K562 treated with DMSO at 1 percent for 24 hours (cell line): Measurements from ENCODE around the gene EFCAB14. TPM values are rescaled to one million over a fixed set of nuclear protein-coding genes. Genes with fewer than 3 reads are reported as not detected.

Experiments used
- total RNA-seq: library from RNA; unstranded; fragments of 300-600 nt; gene quantifications from 2 replicates; pipeline ENCODE4 v1.2.3, GENCODE V29; 2022; ENCODE audit warnings: low read depth; ENCODE audit not compliant: insufficient read depth

Gene EFCAB14, protein sequence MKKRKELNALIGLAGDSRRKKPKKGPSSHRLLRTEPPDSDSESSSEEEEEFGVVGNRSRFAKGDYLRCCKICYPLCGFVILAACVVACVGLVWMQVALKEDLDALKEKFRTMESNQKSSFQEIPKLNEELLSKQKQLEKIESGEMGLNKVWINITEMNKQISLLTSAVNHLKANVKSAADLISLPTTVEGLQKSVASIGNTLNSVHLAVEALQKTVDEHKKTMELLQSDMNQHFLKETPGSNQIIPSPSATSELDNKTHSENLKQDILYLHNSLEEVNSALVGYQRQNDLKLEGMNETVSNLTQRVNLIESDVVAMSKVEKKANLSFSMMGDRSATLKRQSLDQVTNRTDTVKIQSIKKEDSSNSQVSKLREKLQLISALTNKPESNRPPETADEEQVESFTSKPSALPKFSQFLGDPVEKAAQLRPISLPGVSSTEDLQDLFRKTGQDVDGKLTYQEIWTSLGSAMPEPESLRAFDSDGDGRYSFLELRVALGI
- 23.3 and 25.5 TPM in 2 replicates for total RNA-seq

DNA sequence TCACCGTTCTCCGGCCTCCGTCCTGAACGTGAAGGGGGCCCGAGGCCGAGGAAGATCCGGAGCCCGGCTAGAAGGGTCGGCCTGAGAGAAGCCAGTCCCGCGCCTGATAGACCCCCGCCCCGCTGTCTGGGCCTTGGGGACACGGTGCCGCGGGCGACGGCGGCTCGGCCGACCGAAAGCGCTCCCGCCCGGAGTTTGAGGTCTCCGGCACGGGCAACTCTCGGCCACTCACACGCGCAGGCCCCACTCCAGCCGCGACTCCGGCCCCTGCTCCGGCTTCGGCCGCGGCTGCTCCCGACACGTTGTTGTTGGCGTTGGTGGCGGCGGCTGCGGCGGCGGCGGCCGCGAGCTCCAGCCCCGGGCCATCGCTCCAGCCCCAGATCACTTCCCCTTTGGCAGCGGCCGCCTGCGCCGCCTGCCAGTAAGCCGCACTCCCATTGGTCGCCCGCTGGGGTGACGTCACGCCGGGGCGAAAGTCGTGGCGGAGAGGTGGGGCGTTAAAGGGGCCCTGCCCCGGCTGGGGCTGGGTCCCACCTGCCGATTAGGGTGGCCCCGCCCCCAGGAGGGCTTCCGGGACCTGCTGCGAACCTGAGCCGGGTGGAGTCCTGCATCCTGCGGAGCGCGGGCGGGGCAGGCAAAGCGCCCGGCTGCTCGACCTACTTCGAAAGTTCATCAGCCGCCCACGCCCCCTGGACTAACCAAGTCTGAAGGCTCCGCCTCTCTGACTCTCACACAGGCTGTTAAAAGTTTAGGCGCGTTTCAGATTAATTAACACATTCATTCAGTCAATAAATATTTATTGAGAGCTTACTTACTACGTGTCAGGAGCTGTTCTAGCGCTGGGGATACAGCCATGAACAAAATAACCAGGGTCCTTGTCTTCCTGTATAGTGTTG, at the start of gene EFCAB14:
TSS of gene EFCAB14 (minus strand) at position 388 of the 896 bp plus-strand sequence. CDS start 1,027 bp downstream, outside the sequence.

DNA sequence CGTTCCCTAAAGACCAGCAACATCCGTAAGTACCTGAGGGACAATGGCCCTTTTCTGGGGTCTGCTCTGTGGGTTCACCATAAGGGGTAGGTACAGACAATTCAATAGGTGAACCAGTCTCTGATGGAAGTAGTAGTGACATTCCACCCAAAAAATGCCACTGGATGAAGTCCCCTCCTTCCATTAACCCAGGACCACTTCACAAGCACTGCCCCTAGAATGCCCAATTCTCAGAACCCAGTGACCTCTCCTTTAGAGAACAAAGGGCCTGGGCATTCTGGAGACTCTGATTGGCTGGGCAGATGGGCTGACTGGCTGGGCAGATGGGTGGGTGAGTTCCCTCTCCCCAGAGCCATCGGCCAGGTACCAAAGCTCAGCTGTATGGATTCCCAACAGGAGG, 47.4 kb downstream of the EFCAB14 start, which contains the start of gene TEX38:
TSS of gene TEX38 (plus strand) at position 301 of the 400 bp plus-strand sequence. CDS start at position 382, 81 bp downstream.

DNA sequence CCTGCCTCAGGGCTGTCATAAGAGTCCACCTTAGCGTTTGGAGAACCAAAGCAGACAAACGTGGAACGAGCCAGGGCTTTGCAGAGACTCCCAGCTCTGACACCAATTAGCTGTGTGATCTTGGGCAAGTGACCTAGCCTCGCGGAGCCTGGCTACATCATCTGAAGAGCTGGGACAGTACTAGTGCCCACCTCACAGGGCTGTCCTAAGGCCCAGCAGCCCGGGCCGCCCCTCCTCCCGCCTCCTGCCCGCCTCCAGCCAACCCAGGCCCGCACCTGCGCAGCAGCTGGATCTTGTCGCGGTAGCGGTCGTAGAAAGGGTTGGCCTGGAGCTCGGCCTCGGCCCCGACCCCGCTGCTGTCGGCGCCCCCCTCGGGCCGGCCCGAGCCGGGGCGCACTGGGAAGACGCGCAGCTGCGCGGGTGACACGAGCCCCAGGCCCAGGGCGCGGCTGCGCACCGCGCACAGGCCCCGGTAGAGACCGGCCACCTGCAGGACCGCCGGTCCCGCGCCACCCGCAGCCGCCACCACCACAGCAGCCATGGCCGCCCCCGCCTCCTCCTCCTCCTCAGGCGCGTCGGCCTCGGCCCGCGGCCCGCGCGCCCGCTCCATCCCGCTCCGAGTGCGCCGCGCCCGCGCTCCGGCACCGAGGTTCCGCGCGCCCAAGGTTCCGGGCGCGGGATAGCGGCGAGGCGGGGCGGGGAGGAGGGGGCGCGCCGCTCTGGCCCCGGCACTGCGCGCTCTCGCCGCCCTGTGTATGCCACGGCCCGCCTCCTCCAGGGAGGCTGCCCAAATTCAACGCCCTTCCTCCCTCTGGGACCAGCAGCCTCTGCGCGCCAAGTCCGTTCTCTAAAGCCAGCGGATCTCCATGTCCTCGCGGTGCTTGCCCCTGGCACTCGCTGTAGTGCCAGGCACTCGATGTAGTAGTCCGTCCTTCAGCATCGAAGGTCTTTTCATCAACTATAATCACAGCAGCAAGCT, 50.8 kb downstream of the EFCAB14 start, which contains the start of gene ATPAF1:
TSS of gene ATPAF1 (minus strand) at position 583 of the 979 bp plus-strand sequence. CDS start at position 541, 42 bp downstream.

Other genes starting within 250 kb of the EFCAB14 start
- gene DMBX1, start 229.3 kb downstream of the EFCAB14 start, total RNA-seq, result 8.3 and 8.4 TPM in 2 replicates
- not detected in 2 replicates for gene KNCN, start 167.5 kb downstream of the EFCAB14 start, total RNA-seq
- 57.2 and 61.3 TPM in 2 replicates for gene MKNK1, start 114.8 kb downstream of the EFCAB14 start, total RNA-seq
- 13.0 and 16.4 TPM in 2 replicates for gene MOB3C, start 102.3 kb downstream of the EFCAB14 start, total RNA-seq
- gene ATPAF1, start 50.8 kb downstream of the EFCAB14 start, total RNA-seq, result 35.6 and 36.5 TPM in 2 replicates
- gene TEX38, start 47.3 kb downstream of the EFCAB14 start, total RNA-seq, result not detected in 2 replicates
- gene CYP4B1, start 79.9 kb upstream of the EFCAB14 start, total RNA-seq, result not detected in 2 replicates
- gene CYP4A11, start 222.4 kb upstream of the EFCAB14 start, total RNA-seq, result not detected in 2 replicates